IMR-90 (cell line): Measurements from ENCODE around the gene S1PR1. TPM values are rescaled to one million over a fixed set of nuclear protein-coding genes. Genes with fewer than 3 reads are reported as not detected.

Experiments used
- ATAC-seq: fragments of 200-7000 bp; cut with Tn5 transposase; 2 replicates; pipeline ENCODE4 v1.9.1; 2020; ENCODE audit warnings: low read depth, mild to moderate bottlenecking, moderate library complexity
- BruUV-seq: library from RNA; stranded (reverse); fragments of 400-500 nt; replicated peaks from 2 replicates; lab custom pipeline; 2021; lab: Mats Ljungman, UMichigan
- CTCF ChIA-PET: fragments of 300-600 bp; formaldehyde crosslinking; extraction: SDS; loops from one replicate; lab custom pipeline; 2021; ENCODE audit warnings: antibody characterized with exemption; lab: Yijun Ruan, JAX
- POLR2A ChIA-PET: fragments of 300-600 bp; sonication (Branson Sonifier 250); formaldehyde crosslinking; loops from one replicate; lab custom pipeline; 2022; ENCODE audit warnings: antibody characterized with exemption; ENCODE audit not compliant: unreplicated experiment; lab: Charles Lee
- DNase-seq: peaks from one replicate; pipeline ENCODE4 v3.0.0; 2013
- H2AFZ ChIP-seq: replicated peaks from 2 replicates; pipeline ENCODE3; 2013; ENCODE audit warnings: low read length, mild to moderate bottlenecking; ENCODE audit not compliant: poor library complexity
- H2AK5ac ChIP-seq: 2 replicates; pipeline ENCODE4 v1.6.1; 2013; ENCODE audit warnings: low read depth, low read length, inconsistent platforms
- H2AK9ac ChIP-seq: replicated peaks from 2 replicates; pipeline ENCODE3; 2013; ENCODE audit warnings: mild to moderate bottlenecking, low read depth, low read length, moderate library complexity; ENCODE audit not compliant: poor library complexity
- H2BK120ac ChIP-seq: 2 replicates; pipeline ENCODE4 v1.6.1; 2013; ENCODE audit warnings: low read depth, low read length, inconsistent platforms
- H2BK15ac ChIP-seq: 3 replicates; pipeline ENCODE4 v1.6.1; 2013; ENCODE audit warnings: low read depth, low read length, inconsistent platforms
- H2BK20ac ChIP-seq: 2 replicates; pipeline ENCODE4 v1.6.1; 2013; ENCODE audit warnings: low read depth, mild to moderate bottlenecking, inconsistent platforms, low read length, moderate library complexity
- H2BK5ac ChIP-seq: 2 replicates; pipeline ENCODE4 v1.6.1; 2013; ENCODE audit warnings: mild to moderate bottlenecking, low read depth, low read length, inconsistent platforms; ENCODE audit not compliant: poor library complexity, severe bottlenecking
- H3K14ac ChIP-seq: replicated peaks from 2 replicates; pipeline ENCODE4 v1.6.1; 2013; ENCODE audit warnings: low read depth, low read length, inconsistent platforms
- H3K18ac ChIP-seq: 2 replicates; pipeline ENCODE4 v1.6.1; 2013; ENCODE audit warnings: low read depth, low read length, control low read depth
- H3K23ac ChIP-seq: 2 replicates; pipeline ENCODE4 v1.6.1; 2013; ENCODE audit warnings: low read depth, low read length, inconsistent platforms
- H3K27ac ChIP-seq: 2 replicates; pipeline ENCODE4 v1.5.1; 2013; ENCODE audit warnings: mild to moderate bottlenecking, control low read depth, low read length; ENCODE audit not compliant: insufficient read depth
- H3K27me3 ChIP-seq: 2 replicates; pipeline ENCODE4 v1.6.1; 2013; ENCODE audit warnings: low read length; ENCODE audit not compliant: control insufficient read depth, insufficient read depth
- H3K36me3 ChIP-seq: 2 replicates; pipeline ENCODE4 v1.6.1; 2013; ENCODE audit warnings: low read length, mixed read lengths; ENCODE audit not compliant: control insufficient read depth, insufficient read depth
- H3K4ac ChIP-seq: 2 replicates; pipeline ENCODE4 v1.6.1; 2013; ENCODE audit warnings: low read depth, low read length, inconsistent platforms
- H3K4me1 ChIP-seq: 2 replicates; pipeline ENCODE4 v1.6.1; 2013; ENCODE audit warnings: low read length, mixed read lengths; ENCODE audit not compliant: control insufficient read depth, insufficient read depth
- H3K4me2 ChIP-seq: 2 replicates; pipeline ENCODE4 v1.6.1; 2013; ENCODE audit warnings: low read depth, mild to moderate bottlenecking, control low read depth, low read length, moderate library complexity
- H3K4me3 ChIP-seq: 2 replicates; pipeline ENCODE4 v1.5.1; 2013; ENCODE audit warnings: low read depth, mild to moderate bottlenecking, control low read depth, low read length, moderate library complexity; ENCODE audit not compliant: insufficient read depth
- H3K56ac ChIP-seq: 2 replicates; pipeline ENCODE4 v1.6.1; 2013; ENCODE audit warnings: low read length, inconsistent platforms; ENCODE audit not compliant: insufficient read depth; ENCODE audit errors: extremely low read depth
- H3K79me1 ChIP-seq, 2 experiments: 2 replicates each; pipeline ENCODE4 v1.6.1; 2013; ENCODE audit warnings: low read length in 2 of 2, inconsistent platforms in 1 of 2, low read depth in 1 of 2
- H3K9ac ChIP-seq: 2 replicates; pipeline ENCODE4 v1.6.1; 2013; ENCODE audit warnings: low read depth, low read length, control low read depth
- H3K9me1 ChIP-seq: 2 replicates; pipeline ENCODE4 v1.6.1; 2013; ENCODE audit warnings: low read length, inconsistent platforms; ENCODE audit not compliant: insufficient read depth
- H3K9me3 ChIP-seq: 2 replicates; pipeline ENCODE4 v1.6.1; 2013; ENCODE audit warnings: low read length; ENCODE audit not compliant: control insufficient read depth, insufficient read depth
- H4K20me1 ChIP-seq: 2 replicates; pipeline ENCODE4 v1.6.1; 2013; ENCODE audit warnings: low read length, inconsistent platforms; ENCODE audit not compliant: insufficient read depth
- H4K5ac ChIP-seq: 2 replicates; pipeline ENCODE4 v1.6.1; 2013; ENCODE audit warnings: mild to moderate bottlenecking, low read depth, low read length, control low read depth
- H4K8ac ChIP-seq, 2 experiments: 2 replicates each; pipeline ENCODE4 v1.6.1; 2013; ENCODE audit warnings: low read depth in 2 of 2, low read length in 2 of 2, control low read depth in 1 of 2, inconsistent platforms in 1 of 2
- H4K91ac ChIP-seq: 2 replicates; pipeline ENCODE4 v1.6.1; 2013; ENCODE audit warnings: low read depth, low read length, inconsistent platforms; ENCODE audit not compliant: insufficient read depth
- FOS ChIP-seq: fragments of 150-350 bp; IDR thresholded peaks from 2 replicates; pipeline ENCODE4 v1.6.1; 2016; ENCODE audit warnings: low read depth, low read length
- MAFK ChIP-seq: IDR thresholded peaks from 2 replicates; pipeline ENCODE4 v1.6.1; 2012; ENCODE audit warnings: low read depth, low read length, improper control_type of control experiment
- USF2 ChIP-seq: fragments of 150-350 bp; IDR thresholded peaks from 2 replicates; pipeline ENCODE4 v1.6.1; 2017; ENCODE audit warnings: mild to moderate bottlenecking, antibody characterized with exemption, low read length, low read depth
- WGBS, 2 experiments: methylation state at CpG; one replicate each; pipeline versions ENCODE4 v1.1.5 to v1.1.7; 2013; ENCODE audit warnings: missing lambda C conversion rate in 2 of 2; ENCODE audit not compliant: insufficient read length in 1 of 2; ENCODE audit errors: extremely low coverage in 2 of 2; 5-methylcytosine and 5-hydroxymethylcytosine counted together
- dilution Hi-C: fragments of 300-500 bp; cut with HindIII; formaldehyde crosslinking; loops from one replicate; pipeline ENCODE4 v1.14.3; 2018; ENCODE audit warnings: low sequenced_read_pairs; ENCODE audit not compliant: unreplicated experiment
- in situ Hi-C: fragments of 300-500 bp; cut with MboI; formaldehyde crosslinking; loops from 3 replicates; pipeline ENCODE4 v1.14.3; 2019; ENCODE audit warnings: low sequenced_read_pairs, inconsistent platforms, mixed read lengths
- intact Hi-C: fragments of 100-400 bp; cut with micrococcal nuclease; formaldehyde crosslinking; loops from 2 replicates; pipeline ENCODE4 v1.10.0; 2022
- polyA plus RNA-seq, 3 experiments: library from polyadenylated mRNA; depleted of rRNA; stranded (reverse); fragments of >200 nt; gene quantifications; 2 replicates each; pipeline ENCODE4 v1.2.3, GENCODE V29; 2012; ENCODE audit warnings: low replicate concordance in 1 of 3
- total RNA-seq: library from RNA; depleted of rRNA; stranded (reverse); fragments of >200 nt; gene quantifications from 2 replicates; pipeline ENCODE4 v1.2.3, GENCODE V29; 2012

The S1PR1 gene
- total and polyA plus RNA-seq, 2 of the 4 experiments (the other 2 are of a cell fraction), result 12.9 to 15.6 TPM

- Histone ChIP-seq H3K4ac (peak overlapping the region; percentile 42), H3K4me2 (no peak overlapping the region), H2BK15ac (peak overlapping the region; percentile 8; the same call in 1 of the 3 replicates), H2BK20ac (peak overlapping the region; percentile 71; the same call in 1 of the 2 replicates), H3K56ac (no peak overlapping the region), H2BK120ac (0 out of 2 replicates have a peak overlapping the region, but pooled peaks have one; percentile 0), H4K8ac (peak overlapping the region in 1 of 2 experiments; percentile 6; a peak in 2 of 4 replicates), H4K5ac (no peak overlapping the region), H3K36me3 (no peaks in the 10 kb centered on the region), H3K9ac (no peak overlapping the region), H4K20me1 (no peaks in the 10 kb centered on the region), H3K18ac (peak overlapping the region; percentile 21; the same call in 1 of the 2 replicates), H3K23ac (peak overlapping the region; percentile 2; the same call in 1 of the 2 replicates), H4K91ac (no peak overlapping the region), H3K27me3 (no peaks in the 10 kb centered on the region), H3K4me1 (peaks cover 4% of the 10 kb centered on the region), H3K4me3 (no peak overlapping the region), H2AK9ac (no peak overlapping the region), H3K79me1 (no peaks in the 10 kb centered on the region), H3K9me3 (no peaks in the 10 kb centered on the region), H3K9me1 (peaks cover 3% of the 10 kb centered on the region; the same call in 1 of the 2 replicates), H3K27ac (no peak overlapping the region), H3K14ac (0 out of 2 replicates have a peak overlapping the region, but pooled peaks have one; percentile 12), H2BK5ac (no peak overlapping the region), H2AFZ (peak overlapping the region; percentile 36), H2AK5ac (peak overlapping the region; percentile 5; the same call in 1 of the 2 replicates)
- WGBS, 2 experiments, result no CpG with 5 or more reads among the region's 6 CpGs
- ATAC-seq (no peak), DNase-seq (peak; percentile 70)
- CTCF ChIA-PET, result no interaction called here
- dilution Hi-C loops (no loop called here), in situ Hi-C loops (no loop called here), intact Hi-C loops (no loop called here)
- POLR2A ChIA-PET, result no interaction called here
- TF ChIP-seq MAFK, result peak; percentile 40; the same call in 1 of the 2 replicates
- no peak for TF ChIP-seq FOS
- peak; percentile 45; the same call in 1 of the 2 replicates for TF ChIP-seq USF2
- BruUV-seq, result no TSS peak
These were observed 32.8 kb upstream of the S1PR1 start for GRCh38 chr1:101203820-101204540.
